CD14-positive monocyte (primary cell): Measurements from ENCODE around the gene OSTF1. TPM values are rescaled to one million over a fixed set of nuclear protein-coding genes. Genes with fewer than 3 reads are reported as not detected.

Source experiments
- DNase-seq, 3 donors: peaks; one replicate each; pipeline ENCODE4 v3.0.0-alpha.2; 2011 to 2022
- H2AFZ ChIP-seq: 2 replicates; pipeline ENCODE4 v1.6.0; 2012; ENCODE audit warnings: mild to moderate bottlenecking, low read depth, low read length, inconsistent platforms; ENCODE audit not compliant: insufficient read depth, poor library complexity, severe bottlenecking
- H3K27ac ChIP-seq, 2 donors: 1 replicate in 1 of 2; 2 replicates in 1 of 2; pipeline ENCODE4 v1.5.1; 2012 to 2013; ENCODE audit warnings: low read length in 2 of 2, control low read depth in 1 of 2, inconsistent platforms in 1 of 2, low read depth in 1 of 2, mild to moderate bottlenecking in 1 of 2
- H3K27me3 ChIP-seq, 2 donors: one replicate each; pipeline versions ENCODE4 v1.6.0 to v1.6.1; 2011 to 2013; ENCODE audit warnings: low read length in 2 of 2; ENCODE audit not compliant: control insufficient read depth in 2 of 2, insufficient read depth in 2 of 2
- H3K36me3 ChIP-seq, 2 donors: replicated peaks in 1 of 2; 1 replicate in 1 of 2; 2 replicates in 1 of 2; pipeline versions ENCODE4 v1.5.1 to v1.6.1; 2012 to 2013; ENCODE audit warnings: low read length in 2 of 2, control low read depth in 1 of 2, inconsistent platforms in 1 of 2, mild to moderate bottlenecking in 1 of 2; ENCODE audit not compliant: insufficient read depth in 2 of 2, control insufficient read depth in 1 of 2
- H3K4me1 ChIP-seq, 2 donors: 1 replicate in 1 of 2; 2 replicates in 1 of 2; pipeline versions ENCODE4 v1.5.1 to v1.6.1; 2012 to 2013; ENCODE audit warnings: low read length in 2 of 2, control low read depth in 1 of 2, inconsistent platforms in 1 of 2, mild to moderate bottlenecking in 1 of 2, moderate library complexity in 1 of 2; ENCODE audit not compliant: insufficient read depth in 2 of 2, control insufficient read depth in 1 of 2
- H3K4me2 ChIP-seq: replicated peaks from 2 replicates; pipeline ENCODE3; 2012; ENCODE audit warnings: low read length, moderate library complexity, mild to moderate bottlenecking; ENCODE audit not compliant: poor library complexity, severe bottlenecking; ENCODE audit errors: extremely low read depth
- H3K4me3 ChIP-seq, 3 experiments: fragments of 200-600 bp in 1 of 3; sonication (generic) in 1 of 3; replicated peaks in 1 of 3; 1 replicate in 2 of 3; 2 replicates in 1 of 3; pipeline ENCODE4 v1.5.1; 2011 to 2013; ENCODE audit warnings: low read length in 3 of 3, mild to moderate bottlenecking in 3 of 3, control low read depth in 2 of 3, low read depth in 2 of 3, inconsistent platforms in 1 of 3, moderate library complexity in 1 of 3
- H3K79me2 ChIP-seq: 2 replicates; pipeline ENCODE4 v1.6.0; 2012; ENCODE audit warnings: mild to moderate bottlenecking, control low read depth, inconsistent platforms, low read length, moderate library complexity; ENCODE audit not compliant: insufficient read depth
- H3K9ac ChIP-seq: 2 replicates; pipeline ENCODE4 v1.6.0; 2017; ENCODE audit warnings: low read length, mild to moderate bottlenecking; ENCODE audit not compliant: insufficient read depth, poor library complexity, severe bottlenecking
- H3K9me3 ChIP-seq, 2 donors: replicated peaks in 1 of 2; 1 replicate in 1 of 2; 2 replicates in 1 of 2; pipeline versions ENCODE4 v1.5.1 to v1.6.1; 2012 to 2013; ENCODE audit warnings: low read length in 2 of 2, control low read depth in 1 of 2; ENCODE audit not compliant: control insufficient read depth in 1 of 2, insufficient read depth in 1 of 2
- H4K20me1 ChIP-seq: 2 replicates; pipeline ENCODE4 v1.6.0; 2012; ENCODE audit warnings: mild to moderate bottlenecking, low read length, control low read depth, moderate library complexity; ENCODE audit not compliant: insufficient read depth
- H3K27ac Mint-ChIP-seq, 7 donors: one replicate each; pipeline ENCODE4 v1.8.0; 2020; ENCODE audit warnings: mild to moderate bottlenecking in 7 of 7, mixed read lengths in 7 of 7, moderate library complexity in 6 of 7, inconsistent platforms in 2 of 7
- H3K27me3 Mint-ChIP-seq, 3 donors: one replicate each; pipeline ENCODE4 v1.8.0; 2021 to 2022; ENCODE audit warnings: low read depth in 3 of 3, mild to moderate bottlenecking in 3 of 3, mixed read lengths in 3 of 3, moderate library complexity in 3 of 3, inconsistent platforms in 1 of 3
- H3K36me3 Mint-ChIP-seq, 2 donors: one replicate each; pipeline ENCODE4 v1.8.0; 2020; ENCODE audit warnings: mixed read lengths in 2 of 2, inconsistent platforms in 1 of 2, mild to moderate bottlenecking in 1 of 2
- H3K4me1 Mint-ChIP-seq: one replicate; pipeline ENCODE4 v1.8.0; 2020; ENCODE audit warnings: mild to moderate bottlenecking, mixed read lengths
- H3K4me3 Mint-ChIP-seq, 2 donors: one replicate each; pipeline ENCODE4 v1.8.0; 2020; ENCODE audit warnings: mild to moderate bottlenecking in 2 of 2, mixed read lengths in 2 of 2, moderate library complexity in 1 of 2
- H3K9me3 Mint-ChIP-seq, 7 donors: one replicate each; pipeline ENCODE4 v1.8.0; 2020 to 2022; ENCODE audit warnings: mixed read lengths in 7 of 7, mild to moderate bottlenecking in 6 of 7, moderate library complexity in 6 of 7, inconsistent platforms in 2 of 7
- CTCF ChIP-seq: fragments of 200-600 bp; IDR thresholded peaks from one replicate; pipeline ENCODE4 v1.8.0; 2022; ENCODE audit warnings: antibody characterized with exemption, mild to moderate bottlenecking
- WGBS: methylation state at CpG from one replicate; pipeline ENCODE4 v1.1.5; 2013; ENCODE audit warnings: missing lambda C conversion rate; ENCODE audit not compliant: insufficient coverage; 5-methylcytosine and 5-hydroxymethylcytosine counted together
- intact Hi-C, 2 donors: fragments of 100-400 bp; cut with micrococcal nuclease; formaldehyde crosslinking; loops; one replicate each; pipeline versions ENCODE4 v1.15.0 to v1.15.1; 2023
- polyA plus RNA-seq, 3 donors: library from polyadenylated mRNA; depleted of rRNA in 1 of 3; unstranded in 2 of 3; stranded (reverse) in 1 of 3; fragments of 300-500 nt in 2 of 3; fragments of >200 nt in 1 of 3; fragmentation: Illumina TruSeq in 2 of 3; gene quantifications; 1 replicate in 2 of 3; 2 replicates in 1 of 3; pipeline ENCODE4 v1.2.3, GENCODE V29; 2012 to 2021

Gene OSTF1
- polyA plus RNA-seq, 3 donors: 59.8 to 296 (median 240) TPM

- 67% methylated on average over 1 of the region's 2 CpGs for WGBS
- no peaks in the 10 kb centered on the region for H3K9me3 Mint-ChIP-seq
- Histone ChIP-seq H3K4me1 (peaks cover 13 to 35% of the 10 kb centered on the region in 2 donors), H3K4me2 (no peak overlapping the region), H3K79me2 (peaks cover 100% of the 10 kb centered on the region), H3K9me3 (no peaks in the 10 kb centered on the region), H3K36me3 (peaks cover 9 to 47% of the 10 kb centered on the region in 2 donors), H2AFZ (no peak overlapping the region), H3K9ac (no peak overlapping the region), H3K4me3 (no peak overlapping the region), H3K27ac (peak overlapping the region in 1 of 2 donors; percentile 38), H3K27me3 (no peaks in the 10 kb centered on the region), H4K20me1 (peaks cover 99% of the 10 kb centered on the region)
- peaks cover 23 to 38% of the 10 kb centered on the region in 2 donors for H3K36me3 Mint-ChIP-seq
- intact Hi-C loops: loop anchor here in 1 of 2 donors (5.0 kb wide), 1 partner anchor 41 kb away; no protein-coding TSS in a partner anchor
- no peak overlapping the region for H3K4me3 Mint-ChIP-seq
- H3K27ac Mint-ChIP-seq: peak overlapping the region in 4 of 7 donors; percentile 4 to 88 (median 58)
- peaks cover 0 to 1% (median 0%) of the 10 kb centered on the region in 3 donors for H3K27me3 Mint-ChIP-seq
- H3K4me1 Mint-ChIP-seq: peaks cover 50% of the 10 kb centered on the region
- no peak for DNase-seq
- no peak for TF ChIP-seq CTCF
Measured at GRCh38 chr9:75105841-75106240, 17.5 kb downstream of the OSTF1 start.

GRCh38 chr9:75106857-75107256 is 18.5 kb downstream of the OSTF1 start:
- Mint-ChIP-seq H3K27ac (peak overlapping the region in 4 of 7 donors; percentile 30 to 74 (median 50)), H3K4me3 (no peak overlapping the region), H3K9me3 (no peaks in the 10 kb centered on the region), H3K4me1 (peaks cover 54% of the 10 kb centered on the region), H3K27me3 (peaks cover 0 to 1% (median 0%) of the 10 kb centered on the region in 3 donors), H3K36me3 (peaks cover 20 to 31% of the 10 kb centered on the region in 2 donors)
- H3K27ac ChIP-seq: peak overlapping the region in 1 of 2 donors; percentile 49
- H2AFZ ChIP-seq: no peak overlapping the region
- no peak overlapping the region for H3K9ac ChIP-seq
- H3K9me3 ChIP-seq: no peaks in the 10 kb centered on the region
- H3K36me3 ChIP-seq: peaks cover 9 to 37% of the 10 kb centered on the region in 2 donors
- H3K4me1 ChIP-seq: peaks cover 17 to 42% of the 10 kb centered on the region in 2 donors
- TF ChIP-seq CTCF: no peak
- H3K4me3 ChIP-seq: no peak overlapping the region
- H4K20me1 ChIP-seq: peaks cover 99% of the 10 kb centered on the region
- no peaks in the 10 kb centered on the region for H3K27me3 ChIP-seq
- H3K4me2 ChIP-seq: no peak overlapping the region
- no peak for DNase-seq
- intact Hi-C loops: loop anchor here in 1 of 2 donors (5.0 kb wide), 1 partner anchor 40 kb away; no protein-coding TSS in a partner anchor
- 62% methylated on average over 4 of the region's 6 CpGs for WGBS
- H3K79me2 ChIP-seq: peaks cover 100% of the 10 kb centered on the region
